GM20000 (cell line): ENCODE measurements around the gene TSC22D4.
"Not testable (repeated sequence)": the region's sequence is repeated elsewhere in the genome, so short reads cannot be mapped to it uniquely, and the experiment has no call there.

ENCODE experiments used
- DNase-seq: peaks from one replicate; pipeline ENCODE4 v3.0.0; 2012; ENCODE audit warnings: low spot score
- CTCF ChIP-seq: IDR thresholded peaks from 2 replicates; pipeline ENCODE4 v1.5.1; 2012; ENCODE audit warnings: mild to moderate bottlenecking, control low read depth; ENCODE audit errors: extremely low read depth, missing control alignments

TSC22D4 gene

GRCh38 chr7:100464210-100464660 is 14.8 kb downstream of the TSC22D4 start, which contains the start of gene SPACDR:
SPACDR (minus strand) TSS chr7:100464260; CDS start chr7:100464025, 235 bp downstream.
- TF ChIP-seq CTCF = no peak
- no peak for DNase-seq

GRCh38 chr7:100457033-100457432 is 22.0 kb downstream of the TSC22D4 start:
- no peak for DNase-seq
- TF ChIP-seq CTCF = no peak

GRCh38 chr7:100456562-100456961 is 22.5 kb downstream of the TSC22D4 start:
- TF ChIP-seq CTCF = no peak
- DNase-seq = no peak

GRCh38 chr7:100455206-100455605 is 23.8 kb downstream of the TSC22D4 start:
- TF ChIP-seq CTCF = no peak

GRCh38 chr7:100453854-100454253 is 25.2 kb downstream of the TSC22D4 start:
- DNase-seq = not testable (repeated sequence)

More at GRCh38 chr7:100455206-100455605, 23.8 kb downstream of the TSC22D4 start:
- DNase-seq = no peak

GRCh38 chr7:100452513-100452912 is 26.5 kb downstream of the TSC22D4 start:
- TF ChIP-seq CTCF = no peak

GRCh38 chr7:100449190-100449795 is 29.7 kb downstream of the TSC22D4 start:
- no peak for TF ChIP-seq CTCF
- no peak for DNase-seq

More at GRCh38 chr7:100452513-100452912, 26.5 kb downstream of the TSC22D4 start:
- no peak for DNase-seq

GRCh38 chr7:100447363-100447762 is 31.7 kb downstream of the TSC22D4 start:
- not testable (repeated sequence) for DNase-seq

- no peak for DNase-seq
- no peak for TF ChIP-seq CTCF
Observed at GRCh38 chr7:100446040-100446439, 33.0 kb downstream of the TSC22D4 start.
